ENCODE data around the gene SDC4. TPM values are rescaled to one million over a fixed set of nuclear protein-coding genes. Genes with fewer than 3 reads are reported as not detected.
A peak's percentile ranks its signal among the peaks of the same experiment; 100 is the strongest.

SDC4 gene
- total and polyA plus RNA-seq, 9 of the 15 experiments (the other 6 are each of a cell fraction or from before 2014, with no cell fraction given), result 2.1 to 10.7 (median 6.3) TPM

DNA sequence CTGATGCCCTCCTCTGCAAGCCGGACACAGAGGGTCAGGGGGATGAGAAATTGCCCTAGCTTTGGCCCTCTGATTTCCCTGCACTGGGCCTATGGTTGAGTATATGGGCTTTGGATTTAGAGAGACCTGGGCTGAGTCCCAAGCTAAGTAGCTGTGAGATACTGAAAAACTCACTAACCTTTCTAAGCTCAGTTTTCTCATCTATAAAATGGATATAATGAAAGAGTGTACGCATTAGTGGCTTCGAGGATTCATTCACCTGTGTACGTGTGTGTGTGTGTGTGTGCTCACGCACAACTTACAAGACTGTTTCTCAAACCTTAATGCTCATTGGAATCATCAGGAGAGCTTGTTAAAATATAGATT is 54.2 kb downstream of the SDC4 start (continued):
- TF ChIP-seq MLX (CRISPR knock-in tag; conservative IDR thresholded peaks at IDR 0.05) (no peak), RBM25 (IDR thresholded peaks at IDR 0.05; ENCODE audit: low read depth, low read length, severe bottlenecking) (peak; percentile 20), MEIS2 (IDR thresholded peaks at IDR 0.05; ENCODE audit: partially characterized antibody) (no peak), SMAD3 (CRISPR knock-in tag; conservative IDR thresholded peaks at IDR 0.05) (no peak), KDM1A (IDR thresholded peaks at IDR 0.05) (0 out of 4 replicates have a peak, but pooled peaks have one; percentile 17 to 30)
- TF ChIP-seq, protein P1, sequence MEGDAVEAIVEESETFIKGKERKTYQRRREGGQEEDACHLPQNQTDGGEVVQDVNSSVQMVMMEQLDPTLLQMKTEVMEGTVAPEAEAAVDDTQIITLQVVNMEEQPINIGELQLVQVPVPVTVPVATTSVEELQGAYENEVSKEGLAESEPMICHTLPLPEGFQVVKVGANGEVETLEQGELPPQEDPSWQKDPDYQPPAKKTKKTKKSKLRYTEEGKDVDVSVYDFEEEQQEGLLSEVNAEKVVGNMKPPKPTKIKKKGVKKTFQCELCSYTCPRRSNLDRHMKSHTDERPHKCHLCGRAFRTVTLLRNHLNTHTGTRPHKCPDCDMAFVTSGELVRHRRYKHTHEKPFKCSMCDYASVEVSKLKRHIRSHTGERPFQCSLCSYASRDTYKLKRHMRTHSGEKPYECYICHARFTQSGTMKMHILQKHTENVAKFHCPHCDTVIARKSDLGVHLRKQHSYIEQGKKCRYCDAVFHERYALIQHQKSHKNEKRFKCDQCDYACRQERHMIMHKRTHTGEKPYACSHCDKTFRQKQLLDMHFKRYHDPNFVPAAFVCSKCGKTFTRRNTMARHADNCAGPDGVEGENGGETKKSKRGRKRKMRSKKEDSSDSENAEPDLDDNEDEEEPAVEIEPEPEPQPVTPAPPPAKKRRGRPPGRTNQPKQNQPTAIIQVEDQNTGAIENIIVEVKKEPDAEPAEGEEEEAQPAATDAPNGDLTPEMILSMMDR (IDR thresholded peaks at IDR 0.05 in 2 of 3, conservative IDR thresholded peaks at IDR 0.05 in 1 of 3; ENCODE audit: insufficient read depth in 2 of 3, low read depth in 1 of 3, low read length in 3 of 3), result peak in 1 of 3 experiments; percentile 28; a peak in 1 of 6 replicates

Measured in K562 (cell line).